IMR-90 (cell line): ENCODE results near the gene OXNAD1. TPM values are rescaled to one million over a fixed set of nuclear protein-coding genes. Genes with fewer than 3 reads are reported as not detected.

Experiments used
- ATAC-seq: fragments of 200-7000 bp; cut with Tn5 transposase; 2 replicates; pipeline ENCODE4 v1.9.1; 2020; ENCODE audit warnings: low read depth, mild to moderate bottlenecking, moderate library complexity
- BruUV-seq: library from RNA; stranded (reverse); fragments of 400-500 nt; replicated peaks from 2 replicates; lab custom pipeline; 2021; lab: Mats Ljungman, UMichigan
- CTCF ChIA-PET: fragments of 300-600 bp; formaldehyde crosslinking; extraction: SDS; loops from one replicate; lab custom pipeline; 2021; ENCODE audit warnings: antibody characterized with exemption; lab: Yijun Ruan, JAX
- POLR2A ChIA-PET: fragments of 300-600 bp; sonication (Branson Sonifier 250); formaldehyde crosslinking; loops from one replicate; lab custom pipeline; 2022; ENCODE audit warnings: antibody characterized with exemption; ENCODE audit not compliant: unreplicated experiment; lab: Charles Lee
- DNase-seq: peaks from one replicate; pipeline ENCODE4 v3.0.0; 2013
- H2AFZ ChIP-seq: replicated peaks from 2 replicates; pipeline ENCODE3; 2013; ENCODE audit warnings: low read length, mild to moderate bottlenecking; ENCODE audit not compliant: poor library complexity
- H2AK5ac ChIP-seq: 2 replicates; pipeline ENCODE4 v1.6.1; 2013; ENCODE audit warnings: low read depth, low read length, inconsistent platforms
- H2AK9ac ChIP-seq: replicated peaks from 2 replicates; pipeline ENCODE3; 2013; ENCODE audit warnings: mild to moderate bottlenecking, low read depth, low read length, moderate library complexity; ENCODE audit not compliant: poor library complexity
- H2BK120ac ChIP-seq: 2 replicates; pipeline ENCODE4 v1.6.1; 2013; ENCODE audit warnings: low read depth, low read length, inconsistent platforms
- H2BK15ac ChIP-seq: 3 replicates; pipeline ENCODE4 v1.6.1; 2013; ENCODE audit warnings: low read depth, low read length, inconsistent platforms
- H2BK20ac ChIP-seq: 2 replicates; pipeline ENCODE4 v1.6.1; 2013; ENCODE audit warnings: low read depth, mild to moderate bottlenecking, inconsistent platforms, low read length, moderate library complexity
- H2BK5ac ChIP-seq: 2 replicates; pipeline ENCODE4 v1.6.1; 2013; ENCODE audit warnings: mild to moderate bottlenecking, low read depth, low read length, inconsistent platforms; ENCODE audit not compliant: poor library complexity, severe bottlenecking
- H3K14ac ChIP-seq: replicated peaks from 2 replicates; pipeline ENCODE4 v1.6.1; 2013; ENCODE audit warnings: low read depth, low read length, inconsistent platforms
- H3K18ac ChIP-seq: 2 replicates; pipeline ENCODE4 v1.6.1; 2013; ENCODE audit warnings: low read depth, low read length, control low read depth
- H3K23ac ChIP-seq: 2 replicates; pipeline ENCODE4 v1.6.1; 2013; ENCODE audit warnings: low read depth, low read length, inconsistent platforms
- H3K27ac ChIP-seq: 2 replicates; pipeline ENCODE4 v1.5.1; 2013; ENCODE audit warnings: mild to moderate bottlenecking, control low read depth, low read length; ENCODE audit not compliant: insufficient read depth
- H3K27me3 ChIP-seq: 2 replicates; pipeline ENCODE4 v1.6.1; 2013; ENCODE audit warnings: low read length; ENCODE audit not compliant: control insufficient read depth, insufficient read depth
- H3K36me3 ChIP-seq: 2 replicates; pipeline ENCODE4 v1.6.1; 2013; ENCODE audit warnings: low read length, mixed read lengths; ENCODE audit not compliant: control insufficient read depth, insufficient read depth
- H3K4ac ChIP-seq: 2 replicates; pipeline ENCODE4 v1.6.1; 2013; ENCODE audit warnings: low read depth, low read length, inconsistent platforms
- H3K4me1 ChIP-seq: 2 replicates; pipeline ENCODE4 v1.6.1; 2013; ENCODE audit warnings: low read length, mixed read lengths; ENCODE audit not compliant: control insufficient read depth, insufficient read depth
- H3K4me2 ChIP-seq: 2 replicates; pipeline ENCODE4 v1.6.1; 2013; ENCODE audit warnings: low read depth, mild to moderate bottlenecking, control low read depth, low read length, moderate library complexity
- H3K4me3 ChIP-seq: 2 replicates; pipeline ENCODE4 v1.5.1; 2013; ENCODE audit warnings: low read depth, mild to moderate bottlenecking, control low read depth, low read length, moderate library complexity; ENCODE audit not compliant: insufficient read depth
- H3K56ac ChIP-seq: 2 replicates; pipeline ENCODE4 v1.6.1; 2013; ENCODE audit warnings: low read length, inconsistent platforms; ENCODE audit not compliant: insufficient read depth; ENCODE audit errors: extremely low read depth
- H3K79me1 ChIP-seq, 2 experiments: 2 replicates each; pipeline ENCODE4 v1.6.1; 2013; ENCODE audit warnings: low read length in 2 of 2, inconsistent platforms in 1 of 2, low read depth in 1 of 2
- H3K9ac ChIP-seq: 2 replicates; pipeline ENCODE4 v1.6.1; 2013; ENCODE audit warnings: low read depth, low read length, control low read depth
- H3K9me1 ChIP-seq: 2 replicates; pipeline ENCODE4 v1.6.1; 2013; ENCODE audit warnings: low read length, inconsistent platforms; ENCODE audit not compliant: insufficient read depth
- H3K9me3 ChIP-seq: 2 replicates; pipeline ENCODE4 v1.6.1; 2013; ENCODE audit warnings: low read length; ENCODE audit not compliant: control insufficient read depth, insufficient read depth
- H4K20me1 ChIP-seq: 2 replicates; pipeline ENCODE4 v1.6.1; 2013; ENCODE audit warnings: low read length, inconsistent platforms; ENCODE audit not compliant: insufficient read depth
- H4K5ac ChIP-seq: 2 replicates; pipeline ENCODE4 v1.6.1; 2013; ENCODE audit warnings: mild to moderate bottlenecking, low read depth, low read length, control low read depth
- H4K8ac ChIP-seq, 2 experiments: 2 replicates each; pipeline ENCODE4 v1.6.1; 2013; ENCODE audit warnings: low read depth in 2 of 2, low read length in 2 of 2, control low read depth in 1 of 2, inconsistent platforms in 1 of 2
- H4K91ac ChIP-seq: 2 replicates; pipeline ENCODE4 v1.6.1; 2013; ENCODE audit warnings: low read depth, low read length, inconsistent platforms; ENCODE audit not compliant: insufficient read depth
- BHLHE40 ChIP-seq: fragments of 150-350 bp; IDR thresholded peaks from 2 replicates; pipeline ENCODE4 v1.6.1; 2016; ENCODE audit warnings: mild to moderate bottlenecking, low read depth, low read length
- CEBPB ChIP-seq: IDR thresholded peaks from 2 replicates; pipeline ENCODE4 v1.6.1; 2012; ENCODE audit warnings: low read depth, low read length, improper control_type of control experiment
- CHD1 ChIP-seq: IDR thresholded peaks from 2 replicates; pipeline ENCODE4 v1.6.1; 2012; ENCODE audit warnings: low read depth, low read length, improper control_type of control experiment
- FOS ChIP-seq: fragments of 150-350 bp; IDR thresholded peaks from 2 replicates; pipeline ENCODE4 v1.6.1; 2016; ENCODE audit warnings: low read depth, low read length
- MAFK ChIP-seq: IDR thresholded peaks from 2 replicates; pipeline ENCODE4 v1.6.1; 2012; ENCODE audit warnings: low read depth, low read length, improper control_type of control experiment
- MAZ ChIP-seq: IDR thresholded peaks from 2 replicates; pipeline ENCODE4 v1.6.1; 2012; ENCODE audit warnings: low read depth, mild to moderate bottlenecking, low read length, improper control_type of control experiment, moderate library complexity, borderline replicate concordance
- MXI1 ChIP-seq: IDR thresholded peaks from 2 replicates; pipeline ENCODE4 v1.6.1; 2012; ENCODE audit warnings: low read depth, mild to moderate bottlenecking, low read length, moderate library complexity, borderline replicate concordance
- NFE2L2 ChIP-seq: fragments of 150-350 bp; IDR thresholded peaks from 2 replicates; pipeline ENCODE4 v1.6.1; 2016; ENCODE audit warnings: low read depth, mild to moderate bottlenecking, low read length
- POLR2A ChIP-seq: IDR thresholded peaks from 2 replicates; pipeline ENCODE4 v1.6.1; 2012; ENCODE audit warnings: mild to moderate bottlenecking, low read depth, low read length
- RAD21 ChIP-seq: IDR thresholded peaks from 2 replicates; pipeline ENCODE4 v1.6.1; 2012; ENCODE audit warnings: low read length, improper control_type of control experiment
- RCOR1 ChIP-seq: IDR thresholded peaks from 2 replicates; pipeline ENCODE4 v1.6.1; 2012; ENCODE audit warnings: mild to moderate bottlenecking, low read length, improper control_type of control experiment; ENCODE audit not compliant: insufficient replicate concordance
- RFX5 ChIP-seq: IDR thresholded peaks from 2 replicates; pipeline ENCODE4 v1.8.0; 2012; ENCODE audit warnings: low read depth, mild to moderate bottlenecking, low read length, moderate library complexity
- SMC3 ChIP-seq: fragments of 150-350 bp; IDR thresholded peaks from 2 replicates; pipeline ENCODE4 v1.6.1; 2016; ENCODE audit warnings: low read depth, mild to moderate bottlenecking, antibody characterized with exemption, low read length, moderate library complexity
- WGBS, 2 experiments: methylation state at CpG; one replicate each; pipeline versions ENCODE4 v1.1.5 to v1.1.7; 2013; ENCODE audit warnings: missing lambda C conversion rate in 2 of 2; ENCODE audit not compliant: insufficient read length in 1 of 2; ENCODE audit errors: extremely low coverage in 2 of 2; 5-methylcytosine and 5-hydroxymethylcytosine counted together
- dilution Hi-C: fragments of 300-500 bp; cut with HindIII; formaldehyde crosslinking; loops from one replicate; pipeline ENCODE4 v1.14.3; 2018; ENCODE audit warnings: low sequenced_read_pairs; ENCODE audit not compliant: unreplicated experiment
- in situ Hi-C: fragments of 300-500 bp; cut with MboI; formaldehyde crosslinking; loops from 3 replicates; pipeline ENCODE4 v1.14.3; 2019; ENCODE audit warnings: low sequenced_read_pairs, inconsistent platforms, mixed read lengths
- intact Hi-C: fragments of 100-400 bp; cut with micrococcal nuclease; formaldehyde crosslinking; loops from 2 replicates; pipeline ENCODE4 v1.10.0; 2022
- polyA plus RNA-seq, 3 experiments: library from polyadenylated mRNA; depleted of rRNA; stranded (reverse); fragments of >200 nt; gene quantifications; 2 replicates each; pipeline ENCODE4 v1.2.3, GENCODE V29; 2012; ENCODE audit warnings: low replicate concordance in 1 of 3
- total RNA-seq: library from RNA; depleted of rRNA; stranded (reverse); fragments of >200 nt; gene quantifications from 2 replicates; pipeline ENCODE4 v1.2.3, GENCODE V29; 2012
- TF ChIP-seq, protein P1 (sequence below): fragments of 150-350 bp; IDR thresholded peaks from 2 replicates; pipeline ENCODE4 v1.6.1; 2017; ENCODE audit warnings: mild to moderate bottlenecking, antibody characterized with exemption, low read length, low read depth
- TF ChIP-seq, protein P2 (sequence below): conservative IDR thresholded peaks from 2 replicates; pipeline ENCODE4 v1.5.1; 2012; ENCODE audit warnings: mild to moderate bottlenecking, low read depth, low read length, improper control_type of control experiment
- TF ChIP-seq, protein P3 (sequence below): fragments of 150-350 bp; IDR thresholded peaks from 2 replicates; pipeline ENCODE4 v1.6.1; 2016; ENCODE audit warnings: low read depth, mild to moderate bottlenecking, low read length, moderate library complexity, borderline replicate concordance

OXNAD1 gene
- total and polyA plus RNA-seq, 2 of the 4 experiments (the other 2 are of a cell fraction), result 6.2 to 11.3 TPM

DNA sequence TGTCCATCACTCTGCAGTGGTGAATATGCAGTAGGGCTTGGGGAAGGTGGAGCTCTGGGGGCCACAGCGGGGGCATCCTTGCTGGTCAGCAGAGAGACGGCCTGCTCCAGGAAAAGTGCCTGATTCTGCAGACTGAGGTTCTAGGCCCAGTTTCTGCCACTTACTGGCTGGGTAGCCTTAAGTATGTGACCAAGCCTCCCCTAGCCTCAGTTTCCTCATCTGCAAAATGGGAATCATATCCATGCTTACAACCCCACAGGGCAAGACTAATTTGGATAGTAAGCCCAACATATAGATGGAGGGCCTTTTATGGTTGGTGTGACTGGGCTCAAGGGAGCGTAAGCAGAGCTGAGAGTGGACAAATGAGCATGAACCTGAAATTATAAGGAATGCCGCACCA, 60.8 kb downstream of the OXNAD1 start:
- H3K18ac ChIP-seq, result no peak overlapping the region
- H2AK9ac ChIP-seq, result no peak overlapping the region
- H3K79me1 ChIP-seq, result peaks cover 13 to 51% of the 10 kb centered on the region in 2 experiments
- no peak overlapping the region for H2BK20ac ChIP-seq
- no TSS peak for BruUV-seq
- H3K56ac ChIP-seq, result no peak overlapping the region
- no peak overlapping the region for H2AFZ ChIP-seq
- no peak overlapping the region for H2BK5ac ChIP-seq
- peaks cover 18% of the 10 kb centered on the region for H3K9me1 ChIP-seq
- intact Hi-C loops (no loop called here), dilution Hi-C loops (no loop called here), in situ Hi-C loops (no loop called here)
- TF ChIP-seq MXI1, result no peak
- TF ChIP-seq RCOR1, result no peak
- TF ChIP-seq CEBPB, result no peak
- TF ChIP-seq MAFK, result no peak
- TF ChIP-seq RFX5, result no peak
- TF ChIP-seq MAZ, result no peak
- no peak for TF ChIP-seq FOS
- TF ChIP-seq SMC3, result no peak
- no peak for TF ChIP-seq BHLHE40
- TF ChIP-seq, protein P1, sequence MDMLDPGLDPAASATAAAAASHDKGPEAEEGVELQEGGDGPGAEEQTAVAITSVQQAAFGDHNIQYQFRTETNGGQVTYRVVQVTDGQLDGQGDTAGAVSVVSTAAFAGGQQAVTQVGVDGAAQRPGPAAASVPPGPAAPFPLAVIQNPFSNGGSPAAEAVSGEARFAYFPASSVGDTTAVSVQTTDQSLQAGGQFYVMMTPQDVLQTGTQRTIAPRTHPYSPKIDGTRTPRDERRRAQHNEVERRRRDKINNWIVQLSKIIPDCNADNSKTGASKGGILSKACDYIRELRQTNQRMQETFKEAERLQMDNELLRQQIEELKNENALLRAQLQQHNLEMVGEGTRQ, result no peak
- TF ChIP-seq CHD1, result no peak
- TF ChIP-seq POLR2A, result no peak
- TF ChIP-seq, protein P2, sequence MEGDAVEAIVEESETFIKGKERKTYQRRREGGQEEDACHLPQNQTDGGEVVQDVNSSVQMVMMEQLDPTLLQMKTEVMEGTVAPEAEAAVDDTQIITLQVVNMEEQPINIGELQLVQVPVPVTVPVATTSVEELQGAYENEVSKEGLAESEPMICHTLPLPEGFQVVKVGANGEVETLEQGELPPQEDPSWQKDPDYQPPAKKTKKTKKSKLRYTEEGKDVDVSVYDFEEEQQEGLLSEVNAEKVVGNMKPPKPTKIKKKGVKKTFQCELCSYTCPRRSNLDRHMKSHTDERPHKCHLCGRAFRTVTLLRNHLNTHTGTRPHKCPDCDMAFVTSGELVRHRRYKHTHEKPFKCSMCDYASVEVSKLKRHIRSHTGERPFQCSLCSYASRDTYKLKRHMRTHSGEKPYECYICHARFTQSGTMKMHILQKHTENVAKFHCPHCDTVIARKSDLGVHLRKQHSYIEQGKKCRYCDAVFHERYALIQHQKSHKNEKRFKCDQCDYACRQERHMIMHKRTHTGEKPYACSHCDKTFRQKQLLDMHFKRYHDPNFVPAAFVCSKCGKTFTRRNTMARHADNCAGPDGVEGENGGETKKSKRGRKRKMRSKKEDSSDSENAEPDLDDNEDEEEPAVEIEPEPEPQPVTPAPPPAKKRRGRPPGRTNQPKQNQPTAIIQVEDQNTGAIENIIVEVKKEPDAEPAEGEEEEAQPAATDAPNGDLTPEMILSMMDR, result no peak
- no peak for TF ChIP-seq RAD21
- no peak for TF ChIP-seq NFE2L2
- TF ChIP-seq, protein P3, sequence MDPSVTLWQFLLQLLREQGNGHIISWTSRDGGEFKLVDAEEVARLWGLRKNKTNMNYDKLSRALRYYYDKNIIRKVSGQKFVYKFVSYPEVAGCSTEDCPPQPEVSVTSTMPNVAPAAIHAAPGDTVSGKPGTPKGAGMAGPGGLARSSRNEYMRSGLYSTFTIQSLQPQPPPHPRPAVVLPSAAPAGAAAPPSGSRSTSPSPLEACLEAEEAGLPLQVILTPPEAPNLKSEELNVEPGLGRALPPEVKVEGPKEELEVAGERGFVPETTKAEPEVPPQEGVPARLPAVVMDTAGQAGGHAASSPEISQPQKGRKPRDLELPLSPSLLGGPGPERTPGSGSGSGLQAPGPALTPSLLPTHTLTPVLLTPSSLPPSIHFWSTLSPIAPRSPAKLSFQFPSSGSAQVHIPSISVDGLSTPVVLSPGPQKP, result no peak
- H3K23ac ChIP-seq, result no peak overlapping the region
- H4K91ac ChIP-seq, result no peak overlapping the region
- DNase-seq, result no peak
- H2BK15ac ChIP-seq, result no peak overlapping the region
- H4K8ac ChIP-seq, result no peak overlapping the region
- H3K4me3 ChIP-seq, result no peak overlapping the region
- H3K9ac ChIP-seq, result no peak overlapping the region
- no CpG with 5 or more reads among the region's 4 CpGs for whole genome bisulfite sequencing, 2 experiments
- H3K27ac ChIP-seq, result no peak overlapping the region
- H3K4me1 ChIP-seq, result peaks cover 6% of the 10 kb centered on the region
- H2AK5ac ChIP-seq, result no peak overlapping the region
- H3K4ac ChIP-seq, result no peak overlapping the region
- H3K36me3 ChIP-seq, result peaks cover 52% of the 10 kb centered on the region
- H3K14ac ChIP-seq, result no peak overlapping the region
- no peak for ATAC-seq
- H3K4me2 ChIP-seq, result no peak overlapping the region
- CTCF ChIA-PET, result no interaction called here
- no peaks in the 10 kb centered on the region for H4K20me1 ChIP-seq
- H3K27me3 ChIP-seq, result no peaks in the 10 kb centered on the region
- H2BK120ac ChIP-seq, result no peak overlapping the region
- no peaks in the 10 kb centered on the region for H3K9me3 ChIP-seq
- POLR2A ChIA-PET, result no interaction called here
- H4K5ac ChIP-seq, result no peak overlapping the region
